ENCODE data around the gene PKM.

Gene PKM

GRCh38 chr15:72198356-72199204 lies 32.4 kb downstream of the PKM start:
- H3K23ac ChIP-seq (ENCODE audit: low read length in 2 of 2): no peak overlapping the region
- DNase-seq: no peak
- H3K4me3 ChIP-seq (ENCODE audit: insufficient read depth in 1 of 2, low read depth in 1 of 2, low read length in 2 of 2): no peak overlapping the region
- H3K4ac ChIP-seq (ENCODE audit: low read depth in 1 of 2, low read length in 2 of 2): no peak overlapping the region
- no peak overlapping the region for H2AFZ ChIP-seq (ENCODE audit: low read depth, low read length)
- H3K27me3 ChIP-seq (ENCODE audit: control insufficient read depth in 1 of 2, insufficient read depth in 1 of 2, low read length in 2 of 2): no peaks in the 10 kb centered on the region
- H3K14ac ChIP-seq (ENCODE audit: low read length in 2 of 2): no peak overlapping the region
- no peak overlapping the region for H2BK120ac ChIP-seq (ENCODE audit: low read depth, low read length)
- peaks cover 6% of the 10 kb centered on the region for H3K79me1 ChIP-seq (replicated peaks; ENCODE audit: low read length, poor library complexity, severe bottlenecking)
- peak overlapping the region; percentile 64 for H3K9ac ChIP-seq (ENCODE audit: low read length)
- H4K8ac ChIP-seq (ENCODE audit: low read length): no peak overlapping the region
- no peak overlapping the region for H3K18ac ChIP-seq (ENCODE audit: low read depth in 1 of 2, low read length in 2 of 2)
- no peak overlapping the region for H2BK15ac ChIP-seq (ENCODE audit: low read depth, poor library complexity, severe bottlenecking)
- H3K4me2 ChIP-seq (ENCODE audit: low read length, poor library complexity, severe bottlenecking): no peak overlapping the region
- H2BK5ac ChIP-seq (ENCODE audit: low read depth, low read length, poor library complexity, severe bottlenecking): no peak overlapping the region
- H3K36me3 ChIP-seq (ENCODE audit: control insufficient read depth in 1 of 2, insufficient read depth in 2 of 2, low read depth in 1 of 2, low read length in 2 of 2): peaks cover 55 to 56% of the 10 kb centered on the region in 2 experiments
- 94% methylated on average over 9 of the region's 11 CpGs for WGBS
- no peak overlapping the region for H4K91ac ChIP-seq (ENCODE audit: low read length)
- H3K9me3 ChIP-seq (ENCODE audit: control insufficient read depth, low read length): no peaks in the 10 kb centered on the region
- H3K4me1 ChIP-seq (ENCODE audit: control insufficient read depth, insufficient read depth, low read depth, low read length): peaks cover 34% of the 10 kb centered on the region
- no peak overlapping the region for H2BK12ac ChIP-seq (ENCODE audit: low read length in 2 of 2)
- no peak overlapping the region for H3K27ac ChIP-seq (ENCODE audit: low read length, poor library complexity, severe bottlenecking)
- H2AK5ac ChIP-seq (ENCODE audit: low read length, severe bottlenecking): no peak overlapping the region

- Histone ChIP-seq H2BK120ac (ENCODE audit: low read depth, low read length) (no peak within 1 kb of the TSS), H3K9me3 (ENCODE audit: control insufficient read depth, low read length) (no peaks in the 10 kb centered on the region), H3K9ac (ENCODE audit: low read length) (peak within 1 kb of the TSS; percentile 64), H3K79me1 (replicated peaks; ENCODE audit: low read length, poor library complexity, severe bottlenecking) (peaks cover 5% of the 10 kb centered on the region), H3K4ac (ENCODE audit: low read depth in 1 of 2, low read length in 2 of 2) (no peak within 1 kb of the TSS), H4K91ac (ENCODE audit: low read length) (no peak within 1 kb of the TSS), H3K18ac (ENCODE audit: low read depth in 1 of 2, low read length in 2 of 2) (no peak within 1 kb of the TSS), H4K8ac (ENCODE audit: low read length) (peak within 1 kb of the TSS; percentile 53), H2BK12ac (ENCODE audit: low read length in 2 of 2) (no peak within 1 kb of the TSS), H3K27me3 (ENCODE audit: control insufficient read depth in 1 of 2, insufficient read depth in 1 of 2, low read length in 2 of 2) (no peaks in the 10 kb centered on the region), H3K4me1 (ENCODE audit: control insufficient read depth, insufficient read depth, low read depth, low read length) (peaks cover 26% of the 10 kb centered on the region), H2BK15ac (ENCODE audit: low read depth, poor library complexity, severe bottlenecking) (no peak within 1 kb of the TSS), H3K27ac (ENCODE audit: low read length, poor library complexity, severe bottlenecking) (no peak within 1 kb of the TSS), H3K14ac (ENCODE audit: low read length in 2 of 2) (no peak within 1 kb of the TSS), H3K36me3 (ENCODE audit: control insufficient read depth in 1 of 2, insufficient read depth in 2 of 2, low read depth in 1 of 2, low read length in 2 of 2) (peaks cover 47 to 48% of the 10 kb centered on the region in 2 experiments), H3K4me2 (ENCODE audit: low read length, poor library complexity, severe bottlenecking) (peak within 1 kb of the TSS; percentile 73), H2AK5ac (ENCODE audit: low read length, severe bottlenecking) (no peak within 1 kb of the TSS), H3K4me3 (ENCODE audit: insufficient read depth in 1 of 2, low read depth in 1 of 2, low read length in 2 of 2) (peak within 1 kb of the TSS; percentile 45 to 61), H2AFZ (ENCODE audit: low read depth, low read length) (no peak within 1 kb of the TSS), H2BK5ac (ENCODE audit: low read depth, low read length, poor library complexity, severe bottlenecking) (no peak within 1 kb of the TSS), H3K23ac (ENCODE audit: low read length in 2 of 2) (no peak within 1 kb of the TSS)
- 13% methylated on average over 52 of the region's 83 CpGs for WGBS
- DNase-seq: peak; percentile 37
These were observed 33.3 kb downstream of the PKM start, which contains the start of gene GRAMD2A for GRCh38 chr15:72197460-72198355. TSS of gene GRAMD2A (minus strand) at chr15:72197787.

GRCh38 chr15:72197041-72197459 lies 33.9 kb downstream of the PKM start:
- 12% methylated on average over 31 of the region's 35 CpGs for WGBS
- peak overlapping the region; percentile 73 for H3K4me2 ChIP-seq (ENCODE audit: low read length, poor library complexity, severe bottlenecking)

More at GRCh38 chr15:72197041-72197459, 33.9 kb downstream of the PKM start:
- Histone ChIP-seq H3K27me3 (ENCODE audit: control insufficient read depth in 1 of 2, insufficient read depth in 1 of 2, low read length in 2 of 2) (no peaks in the 10 kb centered on the region), H4K8ac (ENCODE audit: low read length) (peak overlapping the region; percentile 53), H3K23ac (ENCODE audit: low read length in 2 of 2) (no peak overlapping the region), H3K4me3 (ENCODE audit: insufficient read depth in 1 of 2, low read depth in 1 of 2, low read length in 2 of 2) (peak overlapping the region; percentile 45 to 61), H3K4me1 (ENCODE audit: control insufficient read depth, insufficient read depth, low read depth, low read length) (peaks cover 24% of the 10 kb centered on the region), H3K79me1 (replicated peaks; ENCODE audit: low read length, poor library complexity, severe bottlenecking) (peaks cover 3% of the 10 kb centered on the region), H3K9me3 (ENCODE audit: control insufficient read depth, low read length) (no peaks in the 10 kb centered on the region), H2AK5ac (ENCODE audit: low read length, severe bottlenecking) (no peak overlapping the region), H2AFZ (ENCODE audit: low read depth, low read length) (no peak overlapping the region), H2BK12ac (ENCODE audit: low read length in 2 of 2) (no peak overlapping the region), H3K9ac (ENCODE audit: low read length) (peak overlapping the region; percentile 59), H2BK15ac (ENCODE audit: low read depth, poor library complexity, severe bottlenecking) (no peak overlapping the region), H3K18ac (ENCODE audit: low read depth in 1 of 2, low read length in 2 of 2) (no peak overlapping the region), H3K14ac (ENCODE audit: low read length in 2 of 2) (no peak overlapping the region), H2BK5ac (ENCODE audit: low read depth, low read length, poor library complexity, severe bottlenecking) (no peak overlapping the region), H2BK120ac (ENCODE audit: low read depth, low read length) (no peak overlapping the region), H3K4ac (ENCODE audit: low read depth in 1 of 2, low read length in 2 of 2) (no peak overlapping the region), H3K36me3 (ENCODE audit: control insufficient read depth in 1 of 2, insufficient read depth in 2 of 2, low read depth in 1 of 2, low read length in 2 of 2) (peaks cover 40 to 41% of the 10 kb centered on the region in 2 experiments), H3K27ac (ENCODE audit: low read length, poor library complexity, severe bottlenecking) (no peak overlapping the region), H4K91ac (ENCODE audit: low read length) (no peak overlapping the region)
- peak; percentile 21 for DNase-seq

All from mesenchymal stem cell (in vitro differentiated cells and primary cell).